Neural cell (in vitro differentiated cells): ENCODE measurements around the gene PKHD1. TPM values are rescaled to one million over a fixed set of nuclear protein-coding genes. Genes with fewer than 3 reads are reported as not detected.

Experiments used
- H2AFZ ChIP-seq: fragments of 200-600, 300-800 bp; sonication (generic), shearing (Covaris generic); 2 replicates; pipeline ENCODE4 v1.6.0; 2014; ENCODE audit warnings: low read depth, mild to moderate bottlenecking, antibody characterized with exemption, low read length, moderate library complexity
- H3F3A ChIP-seq: fragments of 200-600 bp; shearing (Covaris generic); 2 replicates; pipeline ENCODE4 v1.6.1; 2016; ENCODE audit warnings: mild to moderate bottlenecking, moderate library complexity, mixed read lengths, antibody characterized with exemption, low read length; ENCODE audit not compliant: insufficient read depth, poor library complexity, severe bottlenecking
- H3K27ac ChIP-seq: fragments of 200-600, 300-800 bp; sonication (generic), shearing (Covaris generic); 2 replicates; pipeline ENCODE4 v1.5.1; 2014; ENCODE audit warnings: mild to moderate bottlenecking, low read length, moderate library complexity
- H3K27me3 ChIP-seq: fragments of 300-800, 200-600 bp; sonication (generic), shearing (Covaris generic); 2 replicates; pipeline ENCODE4 v1.6.0; 2014; ENCODE audit warnings: mild to moderate bottlenecking, low read depth, low read length, moderate library complexity; ENCODE audit not compliant: insufficient read depth
- H3K36me3 ChIP-seq: fragments of 300-800, 200-600 bp; sonication (generic), shearing (Covaris generic); 2 replicates; pipeline ENCODE4 v1.5.1; 2014; ENCODE audit warnings: mild to moderate bottlenecking, antibody characterized with exemption, low read length, moderate library complexity; ENCODE audit not compliant: insufficient read depth
- H3K4me2 ChIP-seq: fragments of 300-800, 200-600 bp; sonication (generic), shearing (Covaris generic); 2 replicates; pipeline ENCODE4 v1.6.0; 2014; ENCODE audit warnings: mild to moderate bottlenecking, low read length
- H3K4me3 ChIP-seq: fragments of 300-800, 200-600 bp; sonication (generic), shearing (Covaris generic); 2 replicates; pipeline ENCODE4 v1.5.1; 2014; ENCODE audit warnings: mild to moderate bottlenecking, low read length, moderate library complexity
- H3K79me2 ChIP-seq: fragments of 200-600 bp; shearing (Covaris generic); replicated peaks from 2 replicates; pipeline ENCODE4 v1.6.0; 2014; ENCODE audit warnings: mild to moderate bottlenecking, low read length, moderate library complexity; ENCODE audit not compliant: insufficient read depth
- H3K9ac ChIP-seq: fragments of 300-800, 200-600 bp; sonication (generic), shearing (Covaris generic); 2 replicates; pipeline ENCODE4 v1.6.1; 2016; ENCODE audit warnings: mild to moderate bottlenecking, low read length, mixed read lengths
- H3K9me2 ChIP-seq: fragments of 200-600 bp; shearing (Covaris generic); 2 replicates; pipeline ENCODE4 v1.6.1; 2016; ENCODE audit warnings: mild to moderate bottlenecking, low read length, mixed read lengths; ENCODE audit not compliant: insufficient read depth
- H3K9me3 ChIP-seq: fragments of 200-600, 300-800 bp; sonication (generic), shearing (Covaris generic); 2 replicates; pipeline ENCODE4 v1.6.1; 2016; ENCODE audit warnings: mild to moderate bottlenecking, mixed run types, low read length, moderate library complexity, mixed read lengths
- H4K20me1 ChIP-seq: fragments of 200-600 bp; shearing (Covaris generic); 2 replicates; pipeline ENCODE4 v1.6.1; 2016; ENCODE audit warnings: mild to moderate bottlenecking, mixed run types; ENCODE audit not compliant: insufficient read depth
- CTCF ChIP-seq: fragments of 450-650 bp; IDR thresholded peaks from 2 replicates; pipeline ENCODE4 v1.5.1; 2014; ENCODE audit warnings: antibody characterized with exemption, mild to moderate bottlenecking, moderate library complexity; ENCODE audit not compliant: poor library complexity, severe bottlenecking
- EP300 ChIP-seq: fragments of 450-650 bp; conservative IDR thresholded peaks from 2 replicates; pipeline ENCODE4 v1.6.1; 2014; ENCODE audit warnings: antibody characterized with exemption, mild to moderate bottlenecking, moderate library complexity; ENCODE audit not compliant: poor library complexity, severe bottlenecking
- EZH2 ChIP-seq: fragments of 200-600, 300-800 bp; shearing (Covaris generic), sonication (generic); IDR thresholded peaks from 2 replicates; pipeline ENCODE4 v1.6.1; 2014; ENCODE audit warnings: antibody characterized with exemption, low read length, borderline replicate concordance, mild to moderate bottlenecking; ENCODE audit not compliant: insufficient read depth, poor library complexity, severe bottlenecking
- MXI1 ChIP-seq: fragments of 450-650 bp; conservative IDR thresholded peaks from 2 replicates; pipeline ENCODE4 v1.6.1; 2014; ENCODE audit warnings: antibody characterized with exemption, mild to moderate bottlenecking; ENCODE audit not compliant: poor library complexity, severe bottlenecking
- POLR2AphosphoS5 ChIP-seq: IDR thresholded peaks from 2 replicates; pipeline ENCODE4 v1.6.1; 2012
- RAD21 ChIP-seq: fragments of 450-650 bp; conservative IDR thresholded peaks from 2 replicates; pipeline ENCODE4 v1.6.1; 2014; ENCODE audit warnings: antibody characterized with exemption, mild to moderate bottlenecking, moderate library complexity
- SMC3 ChIP-seq: fragments of 450-650 bp; conservative IDR thresholded peaks from 2 replicates; pipeline ENCODE4 v1.6.1; 2014; ENCODE audit warnings: antibody characterized with exemption, mild to moderate bottlenecking, moderate library complexity; ENCODE audit not compliant: poor library complexity
- TAF1 ChIP-seq: IDR thresholded peaks from 2 replicates; pipeline ENCODE4 v1.6.1; 2012; ENCODE audit warnings: low read depth
- polyA plus RNA-seq: library from polyadenylated mRNA; depleted of rRNA; stranded (reverse); fragments of >200 nt; gene quantifications from 2 replicates; pipeline ENCODE4 v1.2.3, GENCODE V29; 2014
- TF ChIP-seq, protein P1 (sequence below): IDR thresholded peaks from 2 replicates; pipeline ENCODE4 v1.6.1; 2012; ENCODE audit warnings: borderline replicate concordance

The PKHD1 gene
- polyA plus RNA-seq, 1 donor from 2014 or later, result not detected

DNA sequence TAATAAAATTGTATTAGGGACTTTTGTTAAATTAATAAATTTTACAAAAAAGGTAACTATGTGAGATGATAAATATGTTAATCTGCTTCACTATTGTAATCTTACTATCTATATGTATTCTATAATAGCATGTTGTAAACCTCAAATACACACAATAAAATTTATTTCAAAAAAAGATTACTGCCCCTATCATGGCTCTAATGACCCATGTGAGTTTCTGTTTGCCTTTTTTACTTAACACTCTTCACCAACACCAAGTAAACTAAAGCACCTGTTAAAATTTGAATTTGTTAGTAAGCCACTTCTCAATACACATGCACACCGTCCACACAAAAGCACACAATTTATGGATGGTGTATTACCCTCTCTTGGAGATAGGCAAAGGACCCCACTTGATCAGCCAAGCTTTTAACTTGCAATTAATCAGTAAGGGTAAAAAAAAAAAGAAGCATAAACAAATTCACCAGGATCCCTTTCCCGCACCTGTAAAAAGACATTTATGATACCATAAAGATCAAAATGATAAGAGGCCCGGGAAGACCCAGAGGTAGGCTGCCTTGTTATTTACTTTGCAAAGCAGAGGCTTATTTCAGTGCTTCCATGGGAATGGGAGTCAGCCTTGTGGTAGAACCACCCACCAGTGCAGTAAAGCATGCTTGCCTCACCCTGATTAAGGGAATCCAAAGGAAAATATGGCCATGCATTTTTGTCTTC is 28.6 kb upstream of the PKHD1 start:
- Histone ChIP-seq H3K9me2 (no peaks in the 10 kb centered on the region), H2AFZ (no peak overlapping the region), H3K9me3 (no peaks in the 10 kb centered on the region), H3K4me3 (no peak overlapping the region), H3K4me2 (no peak overlapping the region), H3K36me3 (no peaks in the 10 kb centered on the region), H3F3A (no peaks in the 10 kb centered on the region), H3K79me2 (no peaks in the 10 kb centered on the region), H3K9ac (no peak overlapping the region), H4K20me1 (no peaks in the 10 kb centered on the region), H3K27ac (no peak overlapping the region), H3K27me3 (no peaks in the 10 kb centered on the region)
- TF ChIP-seq EP300 (no peak), MXI1 (no peak), SMC3 (no peak), CTCF (no peak), RAD21 (no peak), EZH2 (no peak), POLR2AphosphoS5 (no peak), TAF1 (no peak)
- TF ChIP-seq, protein P1, sequence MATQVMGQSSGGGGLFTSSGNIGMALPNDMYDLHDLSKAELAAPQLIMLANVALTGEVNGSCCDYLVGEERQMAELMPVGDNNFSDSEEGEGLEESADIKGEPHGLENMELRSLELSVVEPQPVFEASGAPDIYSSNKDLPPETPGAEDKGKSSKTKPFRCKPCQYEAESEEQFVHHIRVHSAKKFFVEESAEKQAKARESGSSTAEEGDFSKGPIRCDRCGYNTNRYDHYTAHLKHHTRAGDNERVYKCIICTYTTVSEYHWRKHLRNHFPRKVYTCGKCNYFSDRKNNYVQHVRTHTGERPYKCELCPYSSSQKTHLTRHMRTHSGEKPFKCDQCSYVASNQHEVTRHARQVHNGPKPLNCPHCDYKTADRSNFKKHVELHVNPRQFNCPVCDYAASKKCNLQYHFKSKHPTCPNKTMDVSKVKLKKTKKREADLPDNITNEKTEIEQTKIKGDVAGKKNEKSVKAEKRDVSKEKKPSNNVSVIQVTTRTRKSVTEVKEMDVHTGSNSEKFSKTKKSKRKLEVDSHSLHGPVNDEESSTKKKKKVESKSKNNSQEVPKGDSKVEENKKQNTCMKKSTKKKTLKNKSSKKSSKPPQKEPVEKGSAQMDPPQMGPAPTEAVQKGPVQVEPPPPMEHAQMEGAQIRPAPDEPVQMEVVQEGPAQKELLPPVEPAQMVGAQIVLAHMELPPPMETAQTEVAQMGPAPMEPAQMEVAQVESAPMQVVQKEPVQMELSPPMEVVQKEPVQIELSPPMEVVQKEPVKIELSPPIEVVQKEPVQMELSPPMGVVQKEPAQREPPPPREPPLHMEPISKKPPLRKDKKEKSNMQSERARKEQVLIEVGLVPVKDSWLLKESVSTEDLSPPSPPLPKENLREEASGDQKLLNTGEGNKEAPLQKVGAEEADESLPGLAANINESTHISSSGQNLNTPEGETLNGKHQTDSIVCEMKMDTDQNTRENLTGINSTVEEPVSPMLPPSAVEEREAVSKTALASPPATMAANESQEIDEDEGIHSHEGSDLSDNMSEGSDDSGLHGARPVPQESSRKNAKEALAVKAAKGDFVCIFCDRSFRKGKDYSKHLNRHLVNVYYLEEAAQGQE, result no peak

GRCh38 chr6:52115145-52115741 is 27.8 kb upstream of the PKHD1 start:
- TF ChIP-seq CTCF (no peak), TAF1 (no peak), EP300 (no peak), MXI1 (no peak), SMC3 (no peak), EZH2 (no peak), RAD21 (no peak), POLR2AphosphoS5 (no peak)
- TF ChIP-seq, protein P1, result no peak
- Histone ChIP-seq H3K27me3 (no peaks in the 10 kb centered on the region), H4K20me1 (no peaks in the 10 kb centered on the region), H3K9me3 (no peaks in the 10 kb centered on the region), H3K9me2 (no peaks in the 10 kb centered on the region), H3K79me2 (no peaks in the 10 kb centered on the region), H3K4me3 (no peak overlapping the region), H3K4me2 (no peak overlapping the region), H3K9ac (no peak overlapping the region), H3K36me3 (no peaks in the 10 kb centered on the region), H3K27ac (no peak overlapping the region), H2AFZ (no peak overlapping the region), H3F3A (no peaks in the 10 kb centered on the region)
